Activated CD4-positive, alpha-beta T cell treated with anti-CD3 and anti-CD28 coated beads for 4 hours (primary cell): Measurements from ENCODE around the gene BLMH.

Experiments
- DNase-seq, 2 donors: peaks; one replicate each; pipeline ENCODE4 v3.0.0-alpha.2; 2020

BLMH gene

GRCh38 chr17:30304778-30305177, 13.0 kb upstream of the BLMH start:
- no peak for DNase-seq

DNA sequence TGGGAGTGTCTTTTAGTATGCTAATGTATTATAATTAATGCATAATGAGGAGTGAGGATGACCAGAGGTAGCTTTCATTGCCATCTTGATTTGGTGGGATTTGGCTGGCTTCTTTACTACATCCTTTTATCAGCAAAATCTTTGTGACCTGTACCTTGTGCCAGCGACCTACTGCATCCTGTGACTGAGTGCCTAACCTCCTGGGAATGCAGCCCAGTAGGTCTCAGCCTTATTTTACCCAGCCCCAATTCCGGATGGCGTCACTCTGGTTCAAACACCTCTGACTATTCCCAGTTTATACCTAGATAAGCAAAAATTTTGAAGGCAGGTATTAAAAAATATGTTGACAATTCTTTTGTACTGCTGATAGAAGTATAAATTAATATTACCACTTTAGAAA, 10.5 kb upstream of the BLMH start:
- no peak for DNase-seq

- no peak for DNase-seq
Observed at GRCh38 chr17:30300818-30301217, 9.1 kb upstream of the BLMH start.

GRCh38 chr17:30299000-30299399, 7.3 kb upstream of the BLMH start:
- DNase-seq, result no peak

GRCh38 chr17:30297715-30298114, 6.0 kb upstream of the BLMH start:
- no peak for DNase-seq

- DNase-seq, result no peak
Observed at GRCh38 chr17:30296499-30297080, 4.8 kb upstream of the BLMH start.

DNA sequence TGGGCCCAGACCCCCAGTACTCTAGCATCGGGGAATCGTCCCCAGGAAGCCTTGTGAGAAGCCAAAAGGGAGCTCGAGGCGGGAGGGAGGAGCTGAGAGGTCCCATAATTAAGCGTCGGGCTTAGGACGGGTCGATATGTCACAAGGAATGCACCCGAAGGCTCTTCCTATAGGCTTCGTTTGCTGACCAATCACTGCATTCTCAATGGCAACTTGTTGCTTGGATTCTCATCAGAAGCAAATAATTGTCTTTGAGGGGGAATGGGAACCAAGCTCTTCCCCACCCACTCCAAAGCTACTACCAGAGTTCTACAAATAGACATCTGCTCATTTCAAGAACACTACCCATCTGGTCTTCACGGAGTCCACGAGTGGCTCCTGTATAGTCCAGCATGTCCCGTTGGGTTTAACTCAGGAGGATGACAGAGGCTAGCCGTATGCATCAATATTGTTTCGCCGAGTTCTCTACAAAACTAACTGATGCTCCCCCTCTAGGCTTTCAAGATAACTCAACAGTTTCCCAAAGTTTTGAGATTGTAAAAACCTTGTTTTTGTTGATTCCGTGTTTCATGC, 628 bp upstream of the BLMH start:
- DNase-seq, result no peak

DNA sequence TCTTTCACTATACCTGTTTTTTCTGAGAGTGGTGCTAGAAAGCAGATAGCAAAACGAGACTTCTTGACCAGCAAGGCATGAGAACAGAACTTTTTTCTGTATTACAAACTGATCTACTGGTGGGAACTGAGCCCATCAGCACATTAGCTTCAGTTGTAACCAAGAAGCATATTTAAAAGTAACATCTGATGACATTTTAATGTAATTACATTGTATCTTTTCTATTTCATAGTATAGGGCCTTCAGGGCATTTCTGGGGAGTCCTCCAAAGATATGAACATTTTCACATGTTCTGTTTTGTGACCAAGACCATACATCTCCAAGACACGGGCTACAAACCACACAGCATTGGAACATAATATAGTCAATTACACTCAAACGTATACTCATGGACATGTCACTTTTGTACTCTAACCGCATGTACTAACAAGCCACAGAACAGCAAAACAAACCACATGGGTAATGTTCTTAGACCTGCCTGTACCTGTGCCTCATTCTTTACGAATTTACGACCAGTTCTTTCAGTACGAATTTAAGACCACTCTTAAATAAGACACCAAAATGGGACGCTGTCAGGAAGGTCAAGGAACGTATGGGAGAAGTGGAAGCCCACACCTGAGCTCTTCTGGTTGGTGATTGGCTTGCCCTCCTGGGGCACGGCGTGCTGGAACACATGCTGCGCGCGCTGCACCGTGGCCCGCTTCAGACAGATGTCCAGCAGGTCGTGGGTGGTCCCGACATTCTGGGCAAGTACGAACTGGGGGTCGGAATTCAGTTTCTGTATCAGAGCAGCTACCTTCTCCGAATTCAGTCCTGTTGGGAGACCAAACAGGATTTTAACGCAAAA, 825 bp downstream of the BLMH start:
- peak; percentile 25 to 37 for DNase-seq

GRCh38 chr17:30290077-30290476, 1.7 kb downstream of the BLMH start:
- DNase-seq, result no peak

DNA sequence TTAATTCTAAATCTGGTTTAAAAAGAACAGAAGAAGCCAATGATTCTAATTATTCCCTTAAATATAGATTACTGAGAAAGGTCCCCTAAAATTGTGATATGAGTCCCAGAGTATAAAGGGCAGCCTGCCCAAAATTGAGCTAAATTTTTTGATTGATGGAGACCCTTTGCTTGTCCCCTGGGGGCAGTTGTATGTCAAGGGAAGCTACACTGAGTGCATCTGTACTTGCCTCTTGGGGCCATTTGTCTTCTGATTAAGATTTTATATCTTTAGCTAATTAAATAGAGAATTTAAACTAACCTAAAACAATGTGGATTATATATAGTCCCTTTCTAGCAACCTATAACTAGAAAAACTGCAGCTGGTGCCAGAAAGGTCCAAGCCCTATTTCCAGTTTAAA, 12.6 kb downstream of the BLMH start:
- DNase-seq, result no peak

DNA sequence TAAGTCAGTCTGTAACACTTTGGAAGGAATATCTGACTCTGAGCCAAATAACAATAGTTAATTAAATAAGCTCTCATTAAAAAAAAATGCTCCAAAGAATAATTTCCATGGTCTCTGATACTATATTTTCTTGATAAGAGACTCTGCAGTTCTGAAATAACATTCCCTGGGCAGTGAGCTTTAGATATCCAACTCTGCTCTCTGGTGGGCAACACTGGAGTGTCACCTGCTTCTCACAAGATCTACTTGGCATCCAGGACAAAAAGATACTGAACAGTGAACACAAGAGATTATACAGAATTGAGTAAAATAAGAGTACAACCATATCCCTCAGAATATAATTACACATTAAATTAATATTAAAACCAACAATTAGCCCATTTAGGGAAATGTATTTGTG, 13.7 kb downstream of the BLMH start:
- no peak for DNase-seq

DNA sequence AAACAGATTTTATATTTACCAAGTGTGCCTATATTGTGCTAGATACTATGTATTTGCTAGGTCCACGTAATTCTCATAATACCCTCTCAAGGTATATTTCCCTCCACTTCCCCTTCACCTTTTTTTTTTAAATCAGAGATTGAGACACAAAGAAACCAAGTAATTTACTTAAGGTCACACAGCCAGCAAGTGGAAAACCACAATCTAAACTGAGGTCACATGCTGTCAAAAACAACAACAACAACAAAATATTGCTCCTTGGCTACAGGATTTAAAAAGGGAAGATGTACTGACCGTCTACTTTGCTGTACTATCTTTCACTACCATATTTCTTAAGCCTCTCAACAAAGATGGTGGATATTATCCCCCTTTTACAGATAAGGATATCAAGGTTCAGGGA, 15.8 kb downstream of the BLMH start:
- DNase-seq, result no peak

DNA sequence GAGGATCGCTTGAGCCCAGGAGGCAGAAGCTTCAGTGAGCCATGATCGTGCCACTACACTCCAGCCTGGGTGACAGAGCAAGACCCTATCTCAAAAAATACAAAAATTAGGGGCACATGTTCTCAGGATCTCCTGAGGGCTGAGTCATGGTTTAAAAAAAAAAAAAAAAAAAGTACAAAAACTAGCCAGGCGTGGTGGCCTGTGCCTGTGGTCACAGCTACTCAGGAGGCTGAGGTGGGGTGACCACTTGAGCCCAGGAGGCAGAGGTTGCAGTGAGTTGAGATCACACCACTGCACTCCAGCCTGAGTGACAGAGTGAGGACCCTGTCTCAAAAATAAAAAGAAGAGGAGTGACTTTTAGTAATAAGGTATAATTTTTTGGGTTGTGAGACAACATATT, 16.9 kb downstream of the BLMH start:
- DNase-seq, result no peak

GRCh38 chr17:30273373-30273772, 18.4 kb downstream of the BLMH start:
- DNase-seq, result no peak

GRCh38 chr17:30271102-30271501, 20.6 kb downstream of the BLMH start:
- DNase-seq, result no peak

DNA sequence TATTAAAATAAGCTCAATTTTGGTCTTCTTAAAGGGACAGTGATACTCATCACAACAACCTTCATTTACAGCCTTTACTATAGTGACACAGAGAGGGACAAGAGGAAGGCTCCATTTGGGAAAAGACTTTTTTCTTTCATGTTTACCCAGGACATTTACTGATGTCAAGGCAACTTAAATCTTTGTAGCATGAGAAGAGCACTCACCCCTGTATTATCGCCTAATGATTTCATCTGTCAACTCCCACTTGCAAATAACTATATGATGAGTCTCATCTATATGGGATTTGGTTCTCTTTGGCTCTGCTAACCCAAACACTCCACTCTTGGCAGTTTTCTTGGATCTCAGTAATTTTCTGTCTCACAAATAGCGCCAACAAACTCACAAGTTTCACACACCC, 24.1 kb downstream of the BLMH start:
- no peak for DNase-seq

GRCh38 chr17:30263552-30264333, 28.0 kb downstream of the BLMH start:
- DNase-seq, result no peak

DNA sequence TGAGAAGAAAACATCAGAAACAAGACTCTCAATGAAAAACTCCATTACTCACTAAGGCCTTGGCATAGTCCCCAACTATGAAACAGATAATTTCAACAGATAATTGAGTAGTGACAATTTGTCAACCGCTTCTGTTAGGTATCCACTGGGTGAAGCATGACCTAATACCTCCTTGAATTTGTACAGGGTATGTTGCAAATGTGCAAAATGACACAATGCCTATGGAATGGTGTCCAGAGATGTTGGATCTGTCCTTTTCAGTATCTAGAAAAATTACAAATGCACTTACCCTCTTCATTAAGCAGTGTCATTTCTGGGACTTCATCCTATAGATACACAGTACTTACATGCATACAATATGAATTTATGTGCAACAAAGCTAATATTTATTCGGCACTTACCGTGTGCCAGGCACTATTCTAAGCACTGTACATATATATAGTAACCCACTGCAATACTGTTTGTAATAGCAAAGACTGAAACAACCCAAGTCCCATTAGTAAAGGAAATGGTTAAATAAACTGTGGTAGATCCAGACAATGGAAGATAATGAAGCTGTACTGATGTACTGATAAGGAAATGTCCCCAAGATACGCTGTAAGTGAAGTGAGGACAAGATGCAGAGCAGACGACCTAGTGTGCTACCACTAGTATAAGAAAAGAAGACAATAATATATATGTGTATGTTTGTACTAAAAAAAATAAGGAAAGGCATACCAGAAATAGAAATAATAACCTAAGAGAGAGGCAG, 34.8 kb downstream of the BLMH start:
- DNase-seq, result no peak

- no peak for DNase-seq
Observed at GRCh38 chr17:30254150-30254549, 37.6 kb downstream of the BLMH start.

- DNase-seq, result no peak
Observed at GRCh38 chr17:30253312-30253711, 38.4 kb downstream of the BLMH start.

DNA sequence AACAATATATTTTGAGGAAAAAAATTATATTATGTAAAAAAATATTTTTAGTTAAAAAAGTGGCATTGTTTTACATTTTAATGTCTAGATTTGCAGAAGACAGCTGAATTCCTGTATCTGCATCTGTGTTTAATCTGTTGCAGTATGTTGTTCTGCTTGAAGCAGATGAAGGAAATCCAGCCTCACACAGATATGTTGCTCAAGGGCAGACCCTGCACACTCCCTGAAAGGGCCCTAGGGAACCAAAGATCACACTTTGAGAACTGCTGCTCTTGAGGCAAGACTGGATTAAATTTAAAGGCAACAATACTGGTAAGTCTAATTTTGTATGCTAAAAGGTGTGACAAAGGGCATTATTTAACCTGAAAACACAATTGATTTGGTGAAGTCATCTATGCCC, 39.8 kb downstream of the BLMH start:
- DNase-seq, result no peak

- no peak for DNase-seq
Observed at GRCh38 chr17:30249460-30249859, 42.3 kb downstream of the BLMH start.

GRCh38 chr17:30248786-30249185, 43.0 kb downstream of the BLMH start:
- DNase-seq, result no peak
